HG03439 (cell line): ENCODE data around the gene ATAD3A.

Experiments
- ATAC-seq: cut with Tn5 transposase; IDR thresholded peaks from one replicate; pipeline ENCODE4 v1.9.1; 2021; ENCODE audit warnings: mild to moderate bottlenecking, moderate library complexity; ENCODE audit not compliant: unreplicated experiment

ATAD3A gene

DNA sequence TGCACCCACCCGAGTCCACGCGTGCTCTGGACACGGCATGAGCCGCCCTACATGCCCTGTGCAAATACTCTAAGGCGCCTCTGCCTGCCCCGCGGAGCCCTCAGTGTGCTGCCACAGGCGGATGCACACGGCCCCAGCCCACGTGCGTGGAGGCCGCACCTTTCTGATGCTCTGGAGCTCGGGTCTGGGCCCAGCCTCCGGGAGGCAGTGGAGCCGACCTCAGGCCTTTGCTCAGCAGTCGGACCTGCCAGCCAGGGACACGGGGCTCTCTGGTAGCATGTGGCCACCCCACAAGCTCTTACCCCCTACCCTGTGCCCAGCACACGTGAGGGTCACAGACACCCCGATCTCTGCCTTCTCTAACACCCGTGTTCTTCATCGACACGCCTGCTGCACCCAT lies 26.4 kb downstream of the ATAD3A start:
- no peak for ATAC-seq

DNA sequence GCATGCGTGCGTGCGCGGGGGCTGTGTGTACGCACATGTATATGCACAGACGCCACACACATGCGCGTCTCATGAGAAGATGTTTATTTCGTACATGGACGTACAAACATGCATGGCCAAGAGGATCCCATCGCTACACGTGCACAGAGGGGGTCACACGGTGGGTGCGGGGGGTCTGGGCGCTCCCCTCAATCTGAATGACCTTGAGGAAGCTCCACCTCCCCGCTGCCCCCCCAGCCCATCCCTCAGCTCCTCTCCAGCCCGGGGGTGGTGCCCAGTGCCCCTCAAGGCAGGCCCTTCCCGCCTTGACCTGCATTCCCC lies 27.0 kb downstream of the ATAD3A start:
- ATAC-seq, result no peak

DNA sequence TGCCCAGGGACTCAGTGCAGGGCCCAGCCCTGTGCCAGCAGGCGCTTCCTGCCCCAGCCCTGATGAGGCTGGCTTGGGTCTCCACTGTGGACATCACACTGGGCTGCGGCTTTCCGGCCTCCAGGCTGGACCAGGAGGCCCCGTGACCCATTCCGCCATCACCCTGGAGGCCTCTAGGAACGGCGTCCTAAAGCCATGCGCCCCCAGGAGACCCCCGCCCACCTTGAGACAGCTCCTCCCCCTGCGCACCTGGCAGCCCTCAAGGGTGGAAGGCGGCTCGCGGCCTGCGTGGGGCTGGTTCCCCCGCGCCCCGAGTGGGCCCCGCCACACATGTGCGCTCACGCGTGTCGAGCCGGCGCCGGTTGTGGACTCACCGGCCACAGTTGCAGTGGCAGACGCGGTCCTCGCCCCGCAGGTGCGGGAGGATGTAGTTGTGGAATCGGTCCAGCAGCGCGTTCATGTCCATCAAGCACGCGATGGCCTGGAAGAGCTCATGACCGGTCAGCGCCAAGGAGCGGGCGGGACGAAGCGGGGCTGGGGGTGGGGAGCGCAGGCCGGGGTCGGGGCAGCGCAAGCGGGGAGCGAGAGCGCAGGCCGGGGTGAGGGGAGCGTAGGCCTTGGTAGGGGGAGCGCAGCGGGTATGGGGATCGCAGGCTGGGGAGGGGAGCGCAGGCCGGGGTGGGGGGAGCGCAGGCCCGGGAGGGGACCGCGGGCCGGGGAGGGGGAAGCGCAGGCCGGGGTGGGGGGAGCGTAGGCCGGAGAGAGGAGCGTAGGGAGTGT lies 27.5 kb downstream of the ATAD3A start:
- no peak for ATAC-seq

DNA sequence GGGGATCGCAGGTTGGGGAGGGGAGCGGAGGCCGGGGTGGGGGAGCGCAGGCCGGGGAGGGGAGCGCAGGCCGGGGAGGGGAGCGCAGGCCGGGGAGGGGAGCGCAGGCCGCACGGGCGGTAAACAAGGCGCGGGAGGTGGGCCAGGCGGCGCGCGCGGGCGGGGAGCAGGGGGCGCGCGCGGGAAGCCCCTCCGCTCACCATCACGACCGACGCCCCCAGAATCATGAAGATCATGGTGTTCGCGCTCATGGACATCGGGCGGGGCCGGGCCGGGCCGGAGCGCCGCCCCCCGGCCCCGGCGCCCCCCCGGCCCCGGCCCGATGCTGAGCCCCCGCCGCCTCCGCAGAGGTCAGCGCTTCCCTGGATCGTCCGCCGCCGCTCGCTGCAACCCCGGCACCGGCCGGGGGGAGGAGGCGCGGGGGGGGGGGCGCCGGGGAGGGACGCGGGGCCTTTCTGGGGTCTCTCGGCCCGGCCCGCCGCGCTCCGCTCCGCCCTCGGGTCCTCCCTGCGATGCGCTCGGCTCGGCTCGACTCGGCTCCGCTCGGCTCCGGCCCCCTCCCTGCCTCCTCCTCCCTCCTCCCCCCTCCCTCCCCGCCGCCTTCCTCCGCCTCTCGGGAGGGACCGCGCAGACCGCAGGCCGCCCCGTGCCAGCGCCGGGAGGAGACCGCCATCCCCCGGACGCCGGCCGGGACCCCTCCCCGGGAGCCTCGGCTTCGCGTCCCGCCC lies 28.3 kb downstream of the ATAD3A start, which contains the start of gene TMEM240:
Gene TMEM240, minus strand, starts transcription at position 535 of the 728 bp plus-strand sequence. Its CDS starts 278 bp downstream, at position 257.
- ATAC-seq, result no peak

DNA sequence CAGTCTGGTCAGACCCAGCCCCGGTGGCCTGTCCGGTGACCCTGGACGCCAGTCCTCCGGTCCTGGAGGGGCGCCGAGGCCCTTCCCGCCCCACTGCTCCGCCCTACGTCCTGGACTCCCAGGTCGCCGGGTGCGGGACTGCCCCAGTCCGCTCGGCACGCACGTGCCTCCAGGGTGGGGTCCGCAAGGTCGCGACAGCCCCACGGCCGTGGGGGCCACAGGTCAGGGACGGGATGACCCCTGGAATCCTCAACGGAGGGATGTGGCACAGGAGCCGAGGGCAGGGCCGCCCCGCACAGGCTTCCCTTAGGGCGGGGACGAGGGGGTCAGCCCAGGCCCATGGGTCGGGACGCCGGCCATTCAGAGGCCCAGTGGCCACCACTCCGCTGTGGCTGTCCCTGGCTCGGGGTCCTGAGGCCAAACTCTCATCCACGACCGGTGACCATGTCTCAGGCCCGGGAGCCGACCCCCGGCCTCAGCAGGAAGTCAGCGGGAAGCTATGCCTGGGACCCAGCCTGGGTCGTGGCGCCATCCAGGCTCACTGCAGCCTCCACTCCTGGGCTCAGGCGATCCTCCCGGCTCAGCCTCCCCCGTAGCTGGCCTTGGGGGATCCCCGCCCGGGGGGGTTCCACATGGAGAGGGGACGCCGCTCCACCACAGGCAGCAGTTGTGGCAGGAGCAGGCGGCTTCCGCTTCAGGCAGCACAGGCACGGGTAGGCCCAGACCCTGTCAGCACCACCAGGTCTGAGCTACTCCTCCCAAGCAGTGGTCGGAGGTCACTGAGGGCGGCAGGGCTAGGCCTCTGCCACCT lies 29.1 kb downstream of the ATAD3A start:
- no peak for ATAC-seq

DNA sequence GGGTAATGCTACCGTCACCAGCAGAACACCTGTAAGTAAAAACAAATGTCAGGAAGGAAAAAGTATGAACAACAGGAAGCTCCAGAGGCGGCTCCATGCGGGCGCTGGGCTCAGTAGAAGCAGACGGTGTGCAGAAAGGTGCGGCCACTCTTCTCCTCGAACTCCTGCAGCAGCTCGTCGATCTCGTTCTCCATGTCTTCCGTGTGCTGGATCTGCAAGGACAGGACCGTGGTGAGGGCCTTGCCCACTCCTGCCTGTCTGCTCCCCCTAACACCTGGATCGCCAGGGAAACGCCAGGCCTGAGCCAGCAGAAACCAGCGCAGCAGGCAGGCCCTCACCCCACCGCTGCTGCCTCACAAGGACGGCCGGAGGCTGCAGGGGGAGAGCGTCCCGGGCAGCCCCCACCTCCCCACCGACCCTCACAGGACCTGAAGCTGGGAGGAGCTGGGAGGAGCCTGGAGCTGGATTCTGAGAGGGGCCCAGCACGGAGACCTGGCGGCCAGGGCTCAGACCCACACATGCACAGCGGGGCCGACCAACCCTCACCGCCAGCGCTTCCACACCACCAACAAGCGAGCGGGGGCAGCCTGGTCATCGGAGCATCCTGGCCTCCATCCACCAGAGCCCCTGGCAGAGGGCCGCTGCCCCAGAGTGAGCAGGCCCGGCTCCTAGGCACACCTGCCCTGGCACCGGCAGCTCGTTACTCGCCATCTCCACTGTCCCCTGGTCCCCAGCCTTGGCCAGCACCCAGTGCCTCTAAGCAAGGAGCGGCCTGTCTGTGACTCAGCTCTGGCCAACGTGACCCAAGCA lies 30.2 kb downstream of the ATAD3A start:
- no peak for ATAC-seq

DNA sequence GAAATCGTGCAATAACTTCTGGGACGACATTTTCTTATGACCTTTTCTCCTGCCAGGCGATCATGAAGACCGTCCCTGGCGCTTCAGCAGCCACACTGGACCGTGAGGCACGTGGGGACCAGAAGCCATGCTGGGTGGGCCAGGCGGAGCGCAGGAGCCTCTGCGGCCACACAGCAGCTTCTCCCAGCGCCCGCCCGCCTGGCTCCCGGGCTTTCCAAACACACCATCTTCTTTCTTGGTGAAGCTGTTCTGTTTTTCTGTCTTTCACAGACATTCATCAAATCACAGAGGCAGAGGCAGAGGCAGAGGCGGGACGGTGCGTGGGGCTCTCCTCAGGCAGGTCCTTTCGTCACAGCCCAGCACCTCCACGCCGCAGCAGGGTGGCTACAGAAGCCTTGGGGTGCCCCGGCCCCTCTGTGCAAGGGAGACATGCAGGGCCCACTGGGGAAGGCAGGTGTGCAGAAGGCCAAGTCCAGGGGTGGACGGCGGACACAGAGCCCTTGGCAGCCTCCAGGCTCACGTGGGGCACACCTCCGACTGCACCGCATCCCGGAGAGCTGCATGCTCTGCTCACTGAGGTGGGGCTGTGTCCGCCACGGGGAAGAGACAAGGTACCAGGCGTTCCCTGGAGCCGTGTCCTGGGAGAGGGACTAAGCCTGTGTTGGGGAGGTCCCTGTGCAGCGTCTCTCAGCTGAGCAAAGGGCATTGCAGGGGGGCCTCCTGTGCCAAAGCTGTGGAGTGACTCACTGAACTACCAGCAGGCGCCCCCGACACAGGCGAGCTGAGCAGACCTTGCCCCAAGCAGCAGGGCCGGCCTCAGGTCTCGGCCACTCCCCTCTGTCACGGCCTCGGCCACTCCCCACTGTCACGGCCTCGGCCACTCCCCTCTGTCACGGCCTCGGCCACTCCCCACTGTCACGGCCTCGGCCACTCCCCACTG lies 31.1 kb downstream of the ATAD3A start:
- ATAC-seq, result no peak

DNA sequence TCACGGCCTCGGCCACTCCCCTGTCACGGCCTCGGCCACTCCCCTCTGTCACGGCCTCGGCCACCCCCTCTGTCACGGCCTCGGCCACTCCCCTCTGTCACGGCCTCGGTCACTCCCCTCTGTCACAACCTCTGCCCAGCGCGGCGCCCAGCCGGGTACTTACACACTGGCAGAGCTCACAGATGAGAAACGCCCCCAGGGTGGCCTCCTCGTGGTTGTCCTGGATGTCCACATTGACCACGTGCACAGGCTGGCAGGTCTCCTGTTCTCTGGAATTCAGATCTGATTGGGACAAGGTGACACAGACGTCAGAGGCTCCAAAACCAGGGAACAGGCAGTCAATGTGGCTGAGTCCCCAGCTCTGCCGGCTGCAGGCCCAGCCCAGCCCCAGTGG lies 31.7 kb downstream of the ATAD3A start:
- no peak for ATAC-seq

DNA sequence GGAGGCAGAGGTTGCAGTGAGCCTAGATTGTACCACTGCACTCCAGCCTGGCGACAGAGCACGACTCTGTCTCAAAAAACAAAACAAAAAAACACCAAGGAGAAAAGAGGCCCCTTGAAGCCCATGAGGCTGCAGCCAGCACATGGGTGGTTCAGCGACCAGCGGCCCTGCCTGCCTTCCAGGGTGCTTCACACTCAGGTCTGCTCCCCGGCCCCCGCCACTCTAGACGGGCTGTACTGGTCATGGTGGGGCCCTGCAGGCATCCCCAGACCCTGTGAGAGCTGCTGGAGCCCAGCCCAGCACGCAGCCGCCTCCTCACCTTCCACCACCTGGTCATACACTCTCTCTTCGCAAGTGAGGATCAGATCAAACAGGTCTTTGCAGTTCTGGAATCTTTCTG lies 32.6 kb downstream of the ATAD3A start:
- no peak for ATAC-seq

DNA sequence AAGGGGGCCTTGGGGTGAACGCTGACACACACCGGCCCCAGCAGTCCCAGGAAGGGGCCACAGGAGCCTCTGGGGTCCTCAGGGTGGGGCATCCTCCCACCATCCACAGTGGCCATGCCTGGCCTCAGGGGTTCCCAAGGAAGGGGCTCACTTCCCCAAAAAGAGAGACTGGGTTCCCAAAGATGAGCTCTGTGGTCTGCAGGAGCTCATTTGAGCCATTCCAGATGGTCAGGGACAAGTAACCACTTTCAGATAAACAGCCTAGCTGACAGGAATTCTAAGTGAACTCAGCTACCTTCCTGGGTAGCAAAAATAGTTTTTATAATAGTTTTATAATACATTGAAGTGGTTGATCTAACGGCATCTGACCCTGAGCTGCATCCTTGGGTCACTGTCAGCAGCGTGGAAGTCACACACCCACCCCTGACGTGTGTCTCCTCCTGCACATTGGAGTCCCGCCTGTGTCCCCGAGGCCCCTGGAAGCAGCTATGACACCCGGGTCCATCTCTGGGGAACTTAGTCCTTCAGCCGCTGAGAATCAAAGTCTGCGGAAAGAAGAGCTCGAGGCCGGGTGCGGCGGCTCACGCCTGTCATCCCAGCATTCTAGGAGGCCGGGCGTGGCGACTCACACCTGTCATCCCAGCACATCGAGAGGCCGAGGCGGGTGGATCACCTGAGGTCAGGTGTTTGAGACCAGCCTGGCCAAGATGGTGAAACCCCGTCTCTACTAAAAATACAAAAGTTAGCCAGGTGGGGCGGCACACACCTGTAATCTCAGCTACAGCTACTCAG lies 34.2 kb downstream of the ATAD3A start:
- ATAC-seq, result no peak

DNA sequence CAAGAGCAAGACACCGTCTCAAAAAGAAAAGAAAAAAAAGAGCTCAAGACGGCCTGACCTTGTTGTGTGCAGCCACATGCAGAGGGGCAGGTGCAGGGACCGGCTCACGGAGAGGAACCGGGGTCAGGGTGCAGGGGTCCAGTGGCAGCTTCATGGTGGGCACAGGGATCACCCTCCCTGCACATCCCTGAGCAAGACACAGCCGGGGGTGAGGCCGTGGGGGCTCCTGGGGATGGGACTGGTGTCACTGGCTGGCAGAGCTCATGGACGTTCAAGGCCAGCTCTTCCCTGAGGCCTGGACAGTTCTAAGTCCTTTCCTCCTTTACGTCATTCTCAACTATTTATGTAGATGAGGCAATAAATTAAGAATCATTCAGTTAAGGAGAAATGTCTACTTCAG lies 35.0 kb downstream of the ATAD3A start:
- ATAC-seq, result no peak

DNA sequence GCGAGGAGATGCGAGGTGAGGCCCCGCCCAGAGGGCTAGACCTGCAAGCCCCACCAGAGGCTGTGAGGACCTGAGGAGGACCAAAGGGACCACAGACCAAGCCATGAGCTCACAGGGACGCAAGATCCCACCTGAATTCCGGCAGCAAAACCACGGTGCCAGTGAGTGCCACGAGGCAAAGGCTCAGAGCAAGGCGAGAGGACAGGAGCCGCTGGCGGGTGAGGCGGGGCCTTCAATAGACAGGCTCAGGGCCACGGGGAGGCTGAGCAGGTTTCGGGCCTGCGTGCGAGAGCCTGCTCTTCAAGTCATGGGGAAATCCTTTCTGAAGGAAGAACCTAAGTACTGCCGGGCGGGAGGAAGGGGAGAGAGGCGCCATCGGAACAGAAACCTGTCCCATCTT lies 35.5 kb downstream of the ATAD3A start:
- ATAC-seq, result no peak

DNA sequence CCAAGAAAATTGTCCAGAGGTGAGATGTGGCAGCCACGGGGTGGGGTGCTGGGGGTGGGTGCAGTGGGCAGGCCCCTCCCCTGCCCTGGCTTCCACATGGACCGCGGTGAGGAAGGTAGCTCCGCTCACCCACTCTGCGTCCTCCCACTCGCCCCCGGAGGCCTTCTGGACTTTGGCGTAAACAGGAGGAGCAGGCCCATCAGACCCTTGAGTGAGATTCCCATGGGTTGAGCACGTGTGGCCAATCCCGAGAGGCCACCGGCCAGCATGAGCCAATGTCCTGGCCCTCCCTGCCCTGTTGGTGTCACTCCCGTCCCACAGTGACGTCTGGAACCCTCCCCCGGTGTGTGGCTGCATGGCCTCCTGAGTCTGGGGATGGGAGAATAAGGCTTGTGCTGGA lies 36.6 kb downstream of the ATAD3A start:
- ATAC-seq, result no peak

DNA sequence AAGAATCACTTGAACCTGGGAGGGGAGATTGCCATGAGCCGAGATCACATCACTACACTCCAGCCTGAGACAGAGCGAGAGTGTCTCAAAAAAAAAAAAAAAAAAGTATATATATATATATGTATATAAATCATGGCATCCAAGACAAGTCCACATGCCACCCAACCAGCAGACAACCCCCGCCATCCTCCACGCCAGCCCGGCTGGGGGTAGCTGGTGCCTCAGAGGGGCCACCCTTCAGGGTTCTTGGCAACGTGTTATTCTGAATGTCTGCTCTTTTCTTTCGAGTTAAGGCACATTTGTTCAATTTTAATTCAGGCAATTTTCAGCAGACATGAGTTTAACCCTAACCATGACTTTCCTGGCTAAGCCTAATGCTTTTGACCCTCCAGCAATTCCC lies 38.1 kb downstream of the ATAD3A start:
- no peak for ATAC-seq

DNA sequence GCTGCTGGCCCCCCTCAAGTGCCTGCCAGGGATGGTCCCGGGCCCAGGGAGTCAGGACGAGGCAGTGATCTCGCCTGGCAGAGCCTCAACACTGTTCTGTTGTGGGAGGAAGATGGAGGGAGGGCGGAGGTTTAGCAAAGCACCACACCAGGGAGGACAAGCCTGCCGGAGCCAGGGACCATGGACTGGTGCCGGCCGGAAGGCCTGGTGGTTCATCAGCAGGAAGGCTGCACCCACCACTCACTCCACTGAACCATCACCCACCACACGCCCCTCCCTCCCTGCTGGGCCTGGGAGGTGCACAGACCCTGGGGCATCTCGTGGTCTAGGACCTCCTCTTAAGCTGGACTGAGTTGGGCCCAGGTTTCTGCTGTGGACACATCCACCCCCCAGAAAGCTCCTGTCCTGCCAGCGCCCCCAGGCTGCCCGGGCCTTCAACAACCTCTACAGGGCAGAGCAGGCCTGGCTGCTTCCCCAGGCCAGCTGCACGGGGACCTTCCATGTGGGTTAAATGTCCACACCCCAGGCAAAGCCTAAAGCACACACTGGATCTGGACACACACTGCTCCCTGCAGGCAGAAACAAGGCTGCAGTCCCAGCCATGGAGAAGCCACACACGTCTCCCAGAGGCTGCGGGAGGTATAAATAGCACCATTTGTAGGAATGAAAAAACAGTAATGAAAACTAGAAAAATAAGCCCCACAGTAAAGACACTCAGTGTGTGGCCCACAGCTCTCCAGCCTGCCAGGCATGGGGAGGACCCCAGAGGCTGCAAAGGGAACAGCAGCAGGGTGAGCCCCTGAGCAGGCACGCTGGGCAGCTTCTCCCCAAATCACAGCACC lies 38.9 kb downstream of the ATAD3A start:
- ATAC-seq, result no peak

DNA sequence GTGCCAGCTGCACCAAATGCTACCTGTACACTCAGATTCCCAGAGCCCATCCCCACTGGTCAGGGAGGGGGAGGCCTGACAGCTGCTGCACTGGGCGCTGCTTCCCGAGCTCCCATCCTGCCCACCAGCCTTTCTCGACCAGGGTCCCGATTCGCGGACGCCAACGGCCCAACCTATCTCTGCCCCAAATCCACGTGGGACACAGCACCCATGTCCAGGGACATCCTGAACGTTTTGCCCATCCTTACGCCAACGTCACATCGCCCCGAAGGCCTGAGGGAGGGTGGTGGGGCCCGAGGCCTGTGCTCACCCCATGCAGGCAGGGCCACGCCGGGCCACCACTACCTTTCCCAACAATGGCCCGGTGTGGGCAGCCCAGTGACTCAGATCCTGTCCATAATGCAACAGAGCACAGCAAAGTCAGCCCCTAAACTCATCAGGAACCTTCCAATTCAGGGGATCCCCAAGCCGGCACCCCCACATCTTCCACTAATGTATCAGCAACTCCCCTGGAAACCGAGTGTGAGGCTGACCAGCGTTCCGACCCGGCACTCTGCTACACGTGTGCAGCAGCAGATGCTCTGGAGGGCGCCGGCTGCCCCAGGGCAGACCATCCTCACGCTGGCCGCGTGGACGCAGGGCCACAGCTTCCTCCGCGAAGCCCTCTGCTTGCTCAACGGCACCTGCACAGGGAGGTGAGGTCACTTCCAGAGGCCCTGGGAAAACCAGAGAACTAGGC lies 39.7 kb downstream of the ATAD3A start:
- ATAC-seq, result no peak

DNA sequence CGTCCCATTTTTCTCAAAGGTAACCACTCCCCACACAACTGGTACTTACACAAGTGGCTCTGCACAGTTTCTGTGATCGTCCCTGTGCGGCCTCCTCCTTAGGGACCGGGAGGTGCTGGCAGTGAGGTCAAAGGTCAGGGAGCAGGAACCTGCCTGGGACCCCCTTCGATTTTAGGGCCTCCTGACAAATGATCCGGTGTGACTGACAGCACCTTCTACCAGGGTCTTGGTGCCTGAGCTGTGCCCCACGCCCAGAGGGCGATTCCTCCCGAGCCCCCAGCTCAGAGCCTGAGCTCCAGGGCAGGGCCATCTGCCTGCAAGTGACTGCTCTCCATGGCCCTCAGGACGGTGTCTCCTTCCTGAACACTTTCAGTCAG lies 40.3 kb downstream of the ATAD3A start:
- ATAC-seq, result no peak
